CD1c-positive myeloid dendritic cell (primary cell): ENCODE results near the gene EEIG2.
A peak's percentile ranks its signal among the peaks of the same experiment; 100 is the strongest.
"Not testable (repeated sequence)": the region's sequence is repeated elsewhere in the genome, so short reads cannot be mapped to it uniquely, and the experiment has no call there.

Experiments used
- DNase-seq: peaks from one replicate; pipeline ENCODE4 v3.0.0-alpha.2; 2016; ENCODE audit errors: extremely low spot score

EEIG2 gene

DNA sequence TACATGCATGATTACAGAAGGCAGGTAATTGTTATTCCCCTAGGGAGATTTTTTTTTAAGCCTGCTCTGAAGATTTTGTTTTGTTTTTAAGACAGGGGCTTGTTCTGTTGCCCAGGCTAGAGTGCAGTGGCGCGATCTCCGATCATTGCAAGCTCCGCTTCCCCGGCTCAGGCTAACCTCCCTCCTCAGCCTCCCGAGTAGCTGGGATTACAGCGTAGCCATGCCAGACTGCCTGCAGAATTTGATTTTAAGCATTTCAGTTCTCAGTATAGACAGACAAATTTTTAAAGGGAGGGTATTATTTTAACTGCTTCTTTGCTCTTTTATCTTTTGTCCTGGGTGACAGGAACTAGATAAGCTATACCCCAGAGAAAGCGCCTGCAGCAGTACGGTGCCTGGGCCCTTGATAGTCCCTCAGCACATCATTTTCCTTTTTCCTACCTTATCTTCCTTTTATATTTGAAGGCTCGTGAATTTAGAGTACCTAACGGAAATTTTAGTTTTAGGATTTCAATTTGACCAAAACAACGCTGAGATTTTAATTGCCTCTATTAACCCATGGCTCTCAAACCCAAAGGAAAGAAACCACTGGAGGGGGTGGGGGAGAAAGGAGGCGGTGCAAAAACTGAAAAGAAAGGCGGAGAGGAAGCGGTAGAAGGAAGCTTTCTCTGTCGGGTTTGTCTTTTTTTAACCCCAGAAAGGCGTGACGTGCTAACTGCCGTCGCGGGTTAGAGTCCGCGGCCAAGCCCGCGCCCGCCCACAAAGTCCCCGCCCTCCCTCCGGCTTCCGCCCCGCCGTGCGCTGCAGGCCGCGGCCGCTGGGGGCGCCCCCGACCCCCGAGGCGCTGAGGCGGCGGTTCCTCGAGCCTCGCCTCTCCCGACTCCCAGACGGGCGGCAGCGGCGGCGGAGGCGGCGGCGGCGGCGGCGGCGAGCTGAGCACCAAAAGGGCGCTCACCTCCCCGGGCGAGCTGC is at the start of gene EEIG2:
Gene EEIG2 (plus strand): TSS at position 886 of the 972 bp plus-strand sequence. CDS start 329 bp downstream, outside the sequence.
- peak; percentile 97 for DNase-seq

DNA sequence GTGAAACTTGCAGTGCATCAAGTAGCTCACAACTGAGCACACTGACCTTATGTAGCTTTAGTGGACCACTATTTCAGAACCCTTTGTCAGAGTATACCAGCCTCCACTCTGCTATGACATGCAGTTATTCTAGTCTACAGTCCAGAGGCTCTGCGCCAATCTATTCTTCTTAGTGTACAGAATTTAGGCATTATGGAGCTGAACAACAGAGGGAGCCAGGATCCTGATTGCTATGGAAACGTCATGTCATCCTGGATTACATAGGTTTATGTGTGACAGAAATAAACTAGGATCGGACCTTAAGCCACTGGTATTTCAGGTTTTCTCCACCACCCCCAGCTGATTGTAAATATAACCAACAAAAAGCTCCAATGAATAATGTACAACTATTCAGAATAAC is 48.1 kb upstream of the EEIG2 start:
- no peak for DNase-seq

DNA sequence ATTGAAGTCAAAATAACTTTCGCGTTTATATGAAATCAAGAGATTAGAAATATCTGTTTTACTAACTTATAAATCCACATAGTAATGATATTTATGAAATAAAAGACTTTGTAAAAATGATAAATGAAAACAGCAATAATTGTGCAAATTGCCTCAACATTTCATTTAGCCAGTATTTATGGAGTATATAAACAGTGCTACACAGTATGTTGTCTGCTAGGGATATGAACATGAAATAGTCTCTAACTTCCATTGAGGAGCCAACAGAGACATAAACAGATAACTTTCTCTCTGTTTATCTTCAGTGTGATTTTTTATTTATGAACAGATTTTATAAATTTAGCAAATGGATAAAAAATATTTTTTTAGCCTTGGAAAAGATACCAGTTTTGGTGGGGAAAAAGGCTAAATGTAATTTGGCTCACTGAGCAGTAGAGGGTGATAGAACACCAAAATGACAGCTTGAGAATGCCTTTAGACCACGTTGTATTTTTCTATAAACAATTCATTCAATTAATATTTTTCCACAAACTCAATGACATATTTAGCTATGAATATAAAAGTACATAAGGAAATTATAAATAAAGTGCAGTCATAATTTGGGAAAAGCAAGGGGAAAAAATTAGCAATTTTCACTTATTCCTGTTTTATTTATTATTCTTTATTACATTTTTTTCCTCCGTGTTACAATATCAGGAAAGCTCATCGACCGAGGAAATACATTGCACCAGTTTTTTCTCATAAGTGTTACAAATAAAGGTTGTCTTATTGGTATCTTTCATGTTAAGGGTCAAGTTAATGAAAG is 47.5 kb upstream of the EEIG2 start:
- peak; percentile 73 for DNase-seq

DNA sequence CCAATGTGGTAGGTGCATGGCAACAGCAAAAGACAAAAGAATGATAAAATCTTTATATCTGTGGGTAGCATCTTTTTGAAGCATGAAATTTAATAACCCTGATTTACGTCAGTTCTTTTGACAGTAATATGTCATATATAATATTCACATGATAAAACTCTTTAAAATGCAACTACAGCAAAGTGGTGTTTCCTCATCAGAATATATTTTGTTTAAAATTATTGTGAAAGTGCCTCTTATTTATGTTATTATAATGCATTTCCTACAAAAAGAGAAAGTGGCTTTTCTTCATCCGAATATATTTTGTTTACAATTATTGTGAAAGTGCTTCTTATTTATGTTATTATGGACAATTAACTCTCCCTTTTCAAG is 46.9 kb upstream of the EEIG2 start:
- no peak for DNase-seq

DNA sequence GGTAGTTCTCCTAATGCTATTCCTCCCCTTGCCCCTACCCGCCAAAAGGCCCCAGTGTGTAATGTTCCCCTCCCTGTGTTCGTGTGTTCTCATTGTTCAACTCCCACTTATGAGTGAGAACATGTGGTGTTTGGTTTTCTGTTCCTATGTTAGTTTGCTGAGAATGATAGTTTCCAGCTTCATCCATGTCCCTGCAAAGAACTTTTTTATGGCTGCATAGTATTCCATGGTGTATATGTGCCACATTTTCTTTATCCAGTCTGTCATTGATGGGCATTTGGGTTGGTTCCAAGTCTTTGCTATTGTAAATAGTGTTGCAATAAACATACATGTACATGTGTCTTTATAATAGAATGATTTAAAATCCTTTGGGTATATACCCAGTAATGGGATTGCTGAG is 46.0 kb upstream of the EEIG2 start:
- not testable (repeated sequence) for DNase-seq

DNA sequence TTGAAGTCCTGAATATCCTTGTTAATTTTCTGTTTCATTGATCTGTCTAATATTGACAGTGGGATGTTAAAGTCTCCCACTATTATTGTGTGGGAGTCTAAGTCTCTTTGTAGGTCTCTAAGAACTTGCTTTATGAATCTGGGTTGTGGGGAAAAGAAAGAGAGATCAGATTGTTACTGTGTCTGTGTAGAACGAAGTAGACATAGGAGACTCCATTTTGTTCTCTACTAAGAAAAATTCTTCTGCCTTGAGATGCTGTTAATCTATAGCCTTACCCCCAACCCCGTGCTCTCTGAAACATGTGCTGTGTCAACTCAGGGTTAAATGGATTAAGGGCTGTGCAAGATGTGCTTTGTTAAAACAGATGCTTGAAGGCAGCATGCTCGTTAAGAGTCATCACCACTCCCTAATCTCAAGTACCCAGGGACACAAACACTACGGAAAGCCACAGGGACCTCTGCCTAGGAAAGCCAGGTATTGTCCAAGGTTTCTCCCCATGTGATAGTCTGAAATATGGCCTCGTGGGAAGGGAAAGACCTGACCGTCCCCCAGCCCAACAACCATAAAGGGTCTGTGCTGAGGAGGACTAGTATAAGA is 42.5 kb upstream of the EEIG2 start:
- not testable (repeated sequence) for DNase-seq

DNA sequence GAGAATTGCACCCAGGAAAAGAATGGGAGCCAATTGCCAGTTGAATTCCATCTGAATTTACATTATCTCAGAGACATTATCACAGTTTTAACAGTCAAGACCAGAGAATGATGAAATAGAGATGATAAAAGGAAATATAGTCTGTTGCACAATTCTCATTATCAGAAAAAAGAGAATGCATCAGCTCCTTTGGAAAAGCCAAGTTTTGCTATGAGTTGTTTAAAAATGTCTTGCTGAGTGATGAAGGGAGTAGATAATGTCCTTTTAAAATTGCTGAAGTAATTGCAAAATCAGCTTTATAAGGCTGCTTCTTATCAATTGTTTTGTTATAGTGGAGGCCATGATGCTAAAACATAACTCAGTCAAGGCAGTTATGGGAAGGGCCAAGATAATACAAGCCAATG is 37.9 kb upstream of the EEIG2 start:
- no peak for DNase-seq

DNA sequence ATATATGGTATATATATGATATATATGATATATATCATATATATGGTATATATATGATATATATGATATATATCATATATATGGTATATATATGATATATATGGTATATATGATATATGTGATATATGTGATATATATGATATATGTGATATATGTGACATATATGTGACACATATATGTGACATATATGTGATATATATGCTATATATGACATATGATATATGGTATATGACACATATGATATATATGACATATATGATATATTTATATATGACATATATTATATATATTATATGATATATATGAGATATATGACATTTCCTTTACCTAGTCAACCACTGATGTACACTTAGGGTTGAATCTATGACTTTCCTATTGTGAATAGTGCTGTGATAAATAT is 36.1 kb upstream of the EEIG2 start:
- DNase-seq, result no peak

DNA sequence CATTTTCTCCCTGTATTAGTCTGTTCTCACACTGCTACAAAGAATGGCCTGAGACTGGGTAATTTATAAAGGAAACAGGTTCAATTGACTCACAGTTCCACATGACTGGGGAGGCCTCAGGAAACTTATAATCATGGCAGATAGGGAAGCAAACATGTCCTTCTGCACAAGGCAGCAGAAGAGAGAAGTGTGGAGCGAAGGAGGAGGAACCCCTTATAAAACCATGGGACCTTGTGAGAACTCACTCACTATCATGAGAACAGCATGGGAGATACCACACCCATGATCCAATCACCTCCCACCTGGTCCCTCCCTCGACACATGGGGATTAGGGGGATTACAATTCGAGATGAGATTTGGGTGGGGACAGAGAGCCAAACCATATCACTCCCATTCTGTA is 35.2 kb upstream of the EEIG2 start:
- DNase-seq, result no peak

DNA sequence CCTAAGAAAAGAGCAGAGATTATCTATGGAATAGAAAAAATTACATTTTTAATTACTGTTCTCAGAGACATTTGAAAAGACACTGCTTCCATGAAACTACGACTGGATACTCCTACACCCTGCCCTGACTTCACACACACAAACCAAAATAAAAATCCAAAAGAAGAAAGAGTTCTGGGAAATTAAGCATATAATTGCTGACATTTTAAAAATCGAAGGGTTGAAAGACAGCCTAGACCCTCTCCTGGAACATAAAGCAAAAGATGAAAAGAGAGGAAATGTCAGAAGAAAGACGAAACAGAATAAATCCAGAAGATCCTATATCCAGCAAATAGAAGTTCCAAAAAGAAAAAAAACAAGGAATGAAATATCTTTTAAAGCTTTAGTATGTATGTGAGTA is 32.8 kb upstream of the EEIG2 start:
- DNase-seq, result no peak

DNA sequence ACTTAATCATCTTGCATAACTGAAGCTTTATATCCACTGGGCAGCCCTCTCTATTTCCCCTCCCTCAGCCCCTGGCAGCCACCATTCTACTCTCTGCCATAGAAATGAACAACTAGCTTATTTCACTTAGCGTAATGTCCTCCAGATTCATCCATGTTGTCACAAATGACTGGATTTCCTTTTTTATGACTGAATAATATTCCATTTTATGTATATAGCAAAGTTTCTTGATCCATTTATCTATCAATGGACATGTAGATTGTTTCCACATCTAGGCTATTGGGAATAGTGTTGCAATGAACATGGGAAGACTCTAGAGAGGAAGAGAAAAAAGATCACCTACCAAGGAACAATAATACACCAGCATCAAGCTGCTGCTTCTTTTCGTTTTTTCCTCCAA is 32.1 kb upstream of the EEIG2 start:
- DNase-seq, result no peak

DNA sequence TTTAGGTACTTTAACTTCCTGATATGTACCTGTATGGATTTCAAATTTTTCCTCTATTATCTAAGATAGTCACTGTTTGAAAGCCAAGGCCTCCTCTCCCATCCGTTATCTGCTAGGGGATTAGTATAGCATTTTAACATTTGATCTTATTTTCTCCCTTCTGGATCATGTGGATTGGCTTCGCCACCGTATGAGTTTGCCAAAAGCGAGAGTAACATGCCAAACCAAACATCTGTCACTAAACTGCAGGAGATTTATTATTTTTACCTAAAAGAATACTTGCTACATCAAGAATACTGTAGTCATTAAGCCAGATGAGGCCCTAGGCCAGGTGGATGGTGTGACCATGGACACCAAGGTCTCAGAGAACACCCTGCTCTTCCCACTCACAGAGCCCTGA is 28.5 kb upstream of the EEIG2 start:
- DNase-seq, result no peak

DNA sequence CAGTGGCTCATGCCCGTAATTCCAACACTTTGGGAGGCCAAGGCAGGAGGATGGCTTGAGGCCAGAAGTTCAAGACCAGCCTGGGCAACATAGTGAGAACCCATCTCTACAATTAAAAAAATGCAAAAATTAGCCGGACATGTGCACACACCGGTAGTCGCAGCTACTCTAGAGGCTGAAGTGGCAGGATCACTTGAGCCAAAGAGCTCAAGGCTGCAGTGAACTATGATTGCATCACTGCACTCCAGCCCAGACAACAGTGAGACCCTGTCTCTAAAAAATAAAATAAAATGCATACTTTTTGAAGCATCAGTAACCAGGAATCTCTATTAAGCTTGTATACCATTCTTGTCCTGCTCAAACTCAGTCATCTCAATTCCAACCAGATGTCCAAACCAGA is 27.2 kb upstream of the EEIG2 start:
- DNase-seq, result no peak

DNA sequence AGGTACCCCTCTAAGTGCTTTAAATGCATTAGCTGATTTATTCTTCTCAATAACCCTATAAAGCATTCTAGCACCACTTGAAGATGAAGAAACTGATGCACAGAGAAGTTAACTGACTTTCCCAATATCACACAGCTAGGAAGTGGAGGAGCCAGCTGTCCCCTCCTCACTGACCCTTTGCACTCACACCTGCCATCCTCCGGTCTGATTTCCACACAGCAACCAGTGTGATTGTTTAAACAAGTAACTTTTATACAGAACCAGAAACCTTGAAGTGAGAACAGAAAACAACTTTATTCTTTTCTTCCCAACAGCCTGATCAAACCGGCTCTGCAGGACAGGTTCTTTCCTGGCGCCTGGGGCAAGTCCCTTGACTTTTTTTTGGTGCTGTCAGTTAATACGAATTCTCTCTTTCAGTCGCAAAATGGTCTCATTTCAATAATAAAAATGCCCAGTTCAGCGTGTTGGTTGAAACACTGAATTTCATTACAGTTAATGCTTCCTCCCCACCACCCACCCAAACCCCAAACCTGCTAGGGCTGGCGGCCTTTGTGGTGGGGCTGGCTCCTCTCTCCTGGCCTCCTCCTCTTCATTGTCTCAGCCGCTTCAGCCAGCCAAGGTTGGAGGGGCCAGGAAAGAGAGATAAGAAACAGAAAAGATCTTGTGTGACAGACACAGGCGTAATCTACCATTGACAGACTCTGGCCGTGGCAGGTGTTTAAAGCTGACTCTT is 26.4 kb upstream of the EEIG2 start:
- no peak for DNase-seq

DNA sequence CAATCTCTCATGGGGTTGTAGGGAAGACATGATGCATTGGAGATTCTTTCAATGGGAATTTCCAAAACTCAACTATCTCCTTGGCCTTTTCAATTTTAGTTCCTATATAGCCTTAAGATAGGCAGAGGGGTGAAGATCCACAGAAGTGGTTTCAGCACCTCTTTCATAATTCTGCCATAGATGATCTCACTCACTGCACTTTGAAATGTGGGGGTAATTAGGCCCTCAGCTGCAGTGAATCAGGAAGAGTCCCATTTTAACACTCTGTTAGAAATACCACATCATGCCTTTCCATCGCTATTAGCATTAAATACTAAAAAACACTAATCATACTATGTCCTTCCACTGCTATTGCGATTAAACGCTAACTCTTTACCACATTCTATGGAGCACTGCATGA is 25.1 kb upstream of the EEIG2 start:
- DNase-seq, result no peak

DNA sequence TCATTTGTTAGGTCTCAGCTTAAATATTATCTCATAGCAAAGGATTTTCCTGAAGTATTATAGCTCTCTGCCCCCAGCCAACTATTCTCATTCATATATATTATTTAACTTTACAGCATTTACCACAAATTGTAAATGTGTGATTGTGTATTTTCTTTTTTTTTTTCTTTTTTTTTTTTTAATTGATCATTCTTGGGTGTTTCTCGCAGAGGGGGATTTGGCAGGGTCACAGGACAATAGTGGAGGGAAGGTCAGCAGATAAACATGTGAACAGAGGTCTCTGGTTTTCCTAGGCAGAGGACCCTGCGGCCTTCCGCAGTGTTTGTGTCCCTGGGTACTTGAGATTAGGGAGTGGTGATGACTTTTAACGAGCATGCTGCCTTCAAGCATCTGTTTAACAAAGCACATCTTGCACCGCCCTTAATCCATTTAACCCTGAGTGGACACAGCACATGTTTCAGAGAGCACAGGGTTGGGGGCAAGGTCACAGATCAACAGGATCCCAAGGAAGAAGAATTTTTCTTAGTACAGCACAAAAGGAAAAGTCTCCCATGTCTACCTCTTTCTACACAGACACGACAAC is 24.5 kb upstream of the EEIG2 start:
- not testable (repeated sequence) for DNase-seq

DNA sequence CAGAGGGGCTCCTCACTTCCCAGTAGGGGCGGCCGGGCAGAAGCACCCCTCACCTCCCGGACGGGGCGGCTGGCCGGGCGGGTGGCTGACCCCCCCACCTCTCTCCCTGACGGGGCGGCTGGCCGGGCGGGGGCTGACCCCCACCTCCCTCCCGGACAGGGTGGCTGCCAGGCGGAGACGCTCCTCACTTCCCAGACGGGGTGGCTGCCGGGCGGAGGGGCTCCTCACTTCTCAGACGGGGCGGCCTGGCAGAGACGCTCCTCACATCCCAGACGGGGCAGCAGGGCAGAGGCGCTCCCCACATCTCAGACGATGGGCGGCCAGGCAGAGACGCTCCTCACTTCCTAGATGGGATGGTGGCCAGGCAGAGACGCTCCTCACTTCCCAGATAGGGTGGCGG is 23.9 kb upstream of the EEIG2 start:
- DNase-seq, result not testable (repeated sequence)

DNA sequence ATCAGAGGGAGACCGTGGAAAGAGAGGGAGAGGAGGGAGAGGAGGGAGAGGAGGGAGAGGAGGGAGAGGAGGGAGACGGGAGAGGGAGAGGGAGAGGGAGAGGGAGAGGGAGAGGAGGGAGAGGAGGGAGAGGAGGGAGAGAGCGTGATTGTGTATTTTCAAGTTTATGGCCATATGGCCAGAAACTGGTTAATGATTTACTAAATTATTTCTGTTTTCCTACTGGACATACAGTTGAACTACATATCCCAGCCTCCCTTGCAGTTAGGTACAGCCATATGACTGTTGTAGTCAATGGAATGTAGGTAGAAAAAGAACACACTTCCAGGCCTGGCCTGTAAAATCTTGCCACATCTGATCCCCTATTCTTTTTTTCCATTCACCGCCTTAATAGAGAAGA is 23.1 kb upstream of the EEIG2 start:
- not testable (repeated sequence) for DNase-seq

DNA sequence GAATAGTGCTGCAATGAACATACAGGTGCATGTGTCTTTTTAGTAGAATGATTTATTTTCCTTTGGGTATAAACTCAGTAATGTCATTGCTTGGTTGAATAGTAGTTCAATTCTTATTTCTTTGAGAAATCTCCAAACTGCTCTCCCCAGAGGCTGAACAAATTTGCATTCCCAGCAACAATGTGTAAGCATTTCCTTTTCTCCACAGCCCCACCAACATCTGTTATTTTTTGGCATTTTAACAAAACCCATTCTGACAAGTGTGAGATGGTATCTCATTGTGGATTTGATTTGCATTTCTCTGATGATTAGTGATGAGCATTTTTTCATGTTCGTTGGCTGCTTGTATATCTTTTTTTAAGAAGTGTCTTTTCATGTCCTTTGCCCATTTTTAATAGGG is 21.9 kb upstream of the EEIG2 start:
- no peak for DNase-seq

DNA sequence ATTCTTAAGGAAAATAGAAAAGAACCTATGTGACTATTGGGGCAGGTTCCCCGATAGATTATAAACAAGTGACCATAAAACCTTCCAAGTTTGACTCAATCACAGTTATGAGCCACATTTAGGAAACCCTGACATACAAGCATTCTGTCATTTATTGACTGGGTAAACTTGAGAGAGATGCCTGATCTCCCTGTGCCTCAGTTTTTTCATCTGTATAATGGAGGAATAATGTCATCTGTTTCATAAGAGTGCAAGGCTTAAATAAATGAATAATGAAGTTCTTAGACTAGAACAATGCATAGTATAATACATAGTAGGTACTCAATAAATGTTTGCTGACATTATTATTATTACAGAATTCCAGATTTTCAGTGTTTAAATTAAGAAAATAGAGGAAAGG is 18.9 kb upstream of the EEIG2 start:
- DNase-seq, result no peak

DNA sequence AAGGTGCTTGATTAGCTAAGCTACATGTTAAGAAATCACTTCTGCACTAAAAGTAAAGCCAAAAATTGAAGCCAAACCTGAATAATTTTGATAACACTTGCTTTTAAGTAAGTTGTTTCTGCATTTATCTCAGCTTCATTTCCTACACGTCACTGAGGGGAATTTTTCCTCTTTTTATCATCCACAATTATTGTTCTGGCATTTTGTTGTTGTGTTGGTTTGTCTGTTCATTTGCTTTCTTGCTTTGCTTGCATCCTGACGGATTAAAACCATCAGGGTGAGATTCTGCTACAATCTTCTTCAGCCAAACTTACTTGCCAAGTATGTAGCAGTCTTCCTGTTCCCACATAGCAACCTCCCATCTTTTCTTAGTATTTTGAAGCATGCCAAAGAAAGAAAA is 18.0 kb upstream of the EEIG2 start:
- no peak for DNase-seq
